ENCODE results near the gene ZNRF2. TPM values are rescaled to one million over a fixed set of nuclear protein-coding genes. Genes with fewer than 3 reads are reported as not detected.

Gene ZNRF2
- total and polyA plus RNA-seq, 2 experiments from 2014 or later = 18.6 to 46.7 TPM

DNA sequence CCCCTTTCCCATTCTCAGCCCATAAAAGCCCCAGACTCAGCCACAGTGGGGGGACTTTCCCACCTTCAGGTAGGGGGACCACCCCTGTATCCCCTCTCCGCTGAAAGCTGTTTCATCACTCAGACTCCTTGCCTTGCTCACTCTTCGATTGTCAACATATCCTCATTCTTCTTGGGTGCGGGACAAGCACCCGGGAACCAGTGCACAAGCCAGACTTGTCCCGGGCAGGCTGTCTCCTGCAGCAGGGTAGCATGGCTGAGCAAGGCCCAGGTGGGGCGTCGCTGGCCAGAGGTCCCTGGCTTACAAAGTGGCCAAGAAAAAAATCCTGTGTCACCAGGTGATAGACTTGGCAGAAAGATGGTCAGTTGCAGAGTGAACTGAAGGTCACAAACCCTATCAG is 129.5 kb downstream of the ZNRF2 start:
- no peaks in the 10 kb centered on the region for H3K9me3 ChIP-seq (ENCODE audit: low read depth)
- DNase-seq (ENCODE audit: low read depth in 1 of 2, low spot score in 1 of 2) = no peak
- H3K27me3 ChIP-seq = no peaks in the 10 kb centered on the region
- H3K4me3 ChIP-seq = no peak overlapping the region
- no peaks in the 10 kb centered on the region for H3K36me3 ChIP-seq
- H3K27ac ChIP-seq = no peak overlapping the region
- no peaks in the 10 kb centered on the region for H3K4me1 ChIP-seq (ENCODE audit: low read depth)
- TF ChIP-seq CTCF (IDR thresholded peaks at IDR 0.05; ENCODE audit: low read depth, low read length) = no peak

Other genes with a start within 250 kb of the ZNRF2 start
- 16.5 and 39.3 TPM in 2 replicates for gene MTURN, start 149.6 kb upstream of the ZNRF2 start, total RNA-seq
- gene MTURN, start 149.6 kb upstream of the ZNRF2 start, polyA plus RNA-seq = 11.2 and 26.3 TPM in 2 replicates
- gene NOD1, start 194.2 kb downstream of the ZNRF2 start, total RNA-seq = 38.6 and 79.6 TPM in 2 replicates
- gene NOD1, start 194.2 kb downstream of the ZNRF2 start, polyA plus RNA-seq = 20.3 and 42.5 TPM in 2 replicates
- gene GGCT, start 220.2 kb downstream of the ZNRF2 start, total RNA-seq = 41.9 and 49.8 TPM in 2 replicates
- 66.2 and 81.2 TPM in 2 replicates for gene GGCT, start 220.2 kb downstream of the ZNRF2 start, polyA plus RNA-seq

All from cardiac muscle cell (in vitro differentiated cells and primary cell).